DLD1 (cell line): ENCODE data around the gene SUCLA2.
"Not testable (repeated sequence)": the region's sequence is repeated elsewhere in the genome, so short reads cannot be mapped to it uniquely, and the experiment has no call there.

Source experiments
- in situ Hi-C: cut with HindIII; loops from 2 replicates; pipeline ENCODE4 v1.10.0; 2017; ENCODE audit warnings: low sequenced_read_pairs

The SUCLA2 gene

GRCh38 chr13:48001114-48001881 lies at the start of gene SUCLA2:
Gene SUCLA2 (minus strand): TSS chr13:48001273. CDS start chr13:48001269, 4 bp downstream.
- in situ Hi-C loops: no loop called here

GRCh38 chr13:48050550-48050949 lies 49.5 kb upstream of the SUCLA2 start:
- in situ Hi-C loops: no loop called here

GRCh38 chr13:48043789-48044503 lies 42.9 kb upstream of the SUCLA2 start:
- in situ Hi-C loops: no loop called here

- in situ Hi-C loops: no loop called here
These were observed 41.8 kb upstream of the SUCLA2 start for GRCh38 chr13:48042894-48043293.

GRCh38 chr13:48040896-48041295 lies 39.8 kb upstream of the SUCLA2 start:
- in situ Hi-C loops: no loop called here

GRCh38 chr13:48040049-48040448 lies 39.0 kb upstream of the SUCLA2 start:
- in situ Hi-C loops: no loop called here

GRCh38 chr13:48038761-48039160 lies 37.7 kb upstream of the SUCLA2 start:
- in situ Hi-C loops: no loop called here

GRCh38 chr13:48037346-48038173 lies 36.5 kb upstream of the SUCLA2 start, which contains the start of gene NUDT15:
Gene NUDT15 (plus strand): TSS chr13:48037726. CDS start chr13:48037747, 21 bp downstream.
- in situ Hi-C loops: no loop called here

GRCh38 chr13:48029859-48030258 lies 28.8 kb upstream of the SUCLA2 start:
- in situ Hi-C loops: no loop called here

- in situ Hi-C loops: no loop called here
These were observed 27.0 kb upstream of the SUCLA2 start for GRCh38 chr13:48028066-48028465.

- in situ Hi-C loops: no loop called here
These were observed 18.7 kb upstream of the SUCLA2 start for GRCh38 chr13:48019796-48020195.

- in situ Hi-C loops: no loop called here
These were observed 17.6 kb upstream of the SUCLA2 start for GRCh38 chr13:48018637-48019036.

- in situ Hi-C loops: no loop called here
These were observed 13.3 kb upstream of the SUCLA2 start for GRCh38 chr13:48014359-48014758.

GRCh38 chr13:48012668-48013067 lies 11.6 kb upstream of the SUCLA2 start:
- in situ Hi-C loops: no loop called here

- in situ Hi-C loops: no loop called here
These were observed 9.6 kb upstream of the SUCLA2 start for GRCh38 chr13:48010698-48011097.

GRCh38 chr13:48009284-48009683 lies 8.2 kb upstream of the SUCLA2 start:
- in situ Hi-C loops: no loop called here

GRCh38 chr13:48006396-48006795 lies 5.3 kb upstream of the SUCLA2 start:
- in situ Hi-C loops: no loop called here

GRCh38 chr13:48004201-48004600 lies 3.1 kb upstream of the SUCLA2 start:
- in situ Hi-C loops: no loop called here

GRCh38 chr13:48001999-48002398 lies 926 bp upstream of the SUCLA2 start:
- in situ Hi-C loops: not testable (repeated sequence)

- in situ Hi-C loops: no loop called here
These were observed 437 bp downstream of the SUCLA2 start for GRCh38 chr13:48000559-48001113.

GRCh38 chr13:47999973-48000372 lies 1.1 kb downstream of the SUCLA2 start:
- in situ Hi-C loops: no loop called here
